ENCODE results near the gene GLO1.

GRCh38 chr6:38739532-38739931 lies 36.6 kb upstream of the GLO1 start:
- TF ChIP-seq CTCF (IDR thresholded peaks at IDR 0.05; ENCODE audit: low read length), result peak; percentile 26; the same call in 1 of the 2 replicates
- TF ChIP-seq EZH2 (IDR thresholded peaks at IDR 0.05; ENCODE audit: borderline replicate concordance, low read length), result no peak

All from OCI-LY1 (cell line).